ENCODE data around the gene AKAP5. TPM values are rescaled to one million over a fixed set of nuclear protein-coding genes. Genes with fewer than 3 reads are reported as not detected.

Gene AKAP5
- total RNA-seq, 4 donors from 2014 or later = 0.33 to 1.4 (median 0.50) TPM

DNA sequence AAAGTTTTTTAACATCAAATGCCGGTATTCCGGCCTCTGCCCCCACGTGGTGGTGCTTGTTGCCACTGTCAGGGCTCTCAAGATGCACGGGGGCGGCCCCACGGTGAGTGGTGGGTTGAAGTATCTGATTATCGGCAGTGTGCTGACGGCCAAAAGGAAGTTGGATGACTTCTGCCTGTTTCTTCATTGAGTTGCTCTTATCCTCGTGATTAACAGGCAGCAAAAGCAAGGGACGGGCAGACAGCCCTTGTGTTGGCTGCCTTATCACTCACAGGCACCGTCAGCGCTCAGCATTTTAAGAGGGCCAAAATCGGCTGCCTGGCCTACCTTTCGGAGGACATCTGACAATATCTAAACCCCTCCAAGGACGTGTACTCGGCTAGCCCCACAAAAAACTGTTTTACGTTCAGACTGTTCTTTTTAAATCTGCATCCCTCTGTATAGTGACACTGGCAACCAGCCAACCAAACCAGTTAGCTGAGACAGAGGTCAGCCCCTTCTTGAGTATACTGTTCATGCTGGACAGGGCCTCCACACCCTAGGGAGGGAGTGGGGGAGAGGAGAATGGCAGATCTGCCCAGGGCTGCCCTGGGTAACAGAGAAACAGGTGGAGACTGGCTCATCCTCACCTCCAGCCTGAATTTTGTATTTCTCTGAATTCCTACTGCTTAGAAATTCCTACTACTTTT is 22.9 kb upstream of the AKAP5 start:
- TF ChIP-seq, protein P1, sequence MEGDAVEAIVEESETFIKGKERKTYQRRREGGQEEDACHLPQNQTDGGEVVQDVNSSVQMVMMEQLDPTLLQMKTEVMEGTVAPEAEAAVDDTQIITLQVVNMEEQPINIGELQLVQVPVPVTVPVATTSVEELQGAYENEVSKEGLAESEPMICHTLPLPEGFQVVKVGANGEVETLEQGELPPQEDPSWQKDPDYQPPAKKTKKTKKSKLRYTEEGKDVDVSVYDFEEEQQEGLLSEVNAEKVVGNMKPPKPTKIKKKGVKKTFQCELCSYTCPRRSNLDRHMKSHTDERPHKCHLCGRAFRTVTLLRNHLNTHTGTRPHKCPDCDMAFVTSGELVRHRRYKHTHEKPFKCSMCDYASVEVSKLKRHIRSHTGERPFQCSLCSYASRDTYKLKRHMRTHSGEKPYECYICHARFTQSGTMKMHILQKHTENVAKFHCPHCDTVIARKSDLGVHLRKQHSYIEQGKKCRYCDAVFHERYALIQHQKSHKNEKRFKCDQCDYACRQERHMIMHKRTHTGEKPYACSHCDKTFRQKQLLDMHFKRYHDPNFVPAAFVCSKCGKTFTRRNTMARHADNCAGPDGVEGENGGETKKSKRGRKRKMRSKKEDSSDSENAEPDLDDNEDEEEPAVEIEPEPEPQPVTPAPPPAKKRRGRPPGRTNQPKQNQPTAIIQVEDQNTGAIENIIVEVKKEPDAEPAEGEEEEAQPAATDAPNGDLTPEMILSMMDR (IDR thresholded peaks at IDR 0.05; ENCODE audit: low read depth) = no peak

DNA sequence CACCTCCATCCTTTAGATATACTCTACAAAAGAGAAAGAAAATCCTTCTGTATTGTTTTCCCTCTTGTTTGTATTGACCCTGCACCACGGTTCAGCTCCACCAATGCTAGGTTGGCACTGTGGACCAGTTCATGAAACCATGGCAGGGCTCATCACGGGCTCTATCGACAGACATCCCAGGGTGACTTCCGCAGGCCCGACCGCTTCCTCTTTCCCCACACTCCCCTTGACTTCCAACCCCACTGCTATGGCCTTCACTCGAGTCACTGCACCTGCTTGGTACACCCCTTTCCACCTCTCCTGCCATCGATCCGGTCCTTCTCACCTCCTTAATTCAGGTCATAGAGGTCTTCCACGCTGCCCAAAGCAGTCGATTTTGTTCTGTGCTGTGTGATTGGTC is 21.2 kb upstream of the AKAP5 start:
- TF ChIP-seq, protein P1 (IDR thresholded peaks at IDR 0.05; ENCODE audit: low read depth) = no peak

DNA sequence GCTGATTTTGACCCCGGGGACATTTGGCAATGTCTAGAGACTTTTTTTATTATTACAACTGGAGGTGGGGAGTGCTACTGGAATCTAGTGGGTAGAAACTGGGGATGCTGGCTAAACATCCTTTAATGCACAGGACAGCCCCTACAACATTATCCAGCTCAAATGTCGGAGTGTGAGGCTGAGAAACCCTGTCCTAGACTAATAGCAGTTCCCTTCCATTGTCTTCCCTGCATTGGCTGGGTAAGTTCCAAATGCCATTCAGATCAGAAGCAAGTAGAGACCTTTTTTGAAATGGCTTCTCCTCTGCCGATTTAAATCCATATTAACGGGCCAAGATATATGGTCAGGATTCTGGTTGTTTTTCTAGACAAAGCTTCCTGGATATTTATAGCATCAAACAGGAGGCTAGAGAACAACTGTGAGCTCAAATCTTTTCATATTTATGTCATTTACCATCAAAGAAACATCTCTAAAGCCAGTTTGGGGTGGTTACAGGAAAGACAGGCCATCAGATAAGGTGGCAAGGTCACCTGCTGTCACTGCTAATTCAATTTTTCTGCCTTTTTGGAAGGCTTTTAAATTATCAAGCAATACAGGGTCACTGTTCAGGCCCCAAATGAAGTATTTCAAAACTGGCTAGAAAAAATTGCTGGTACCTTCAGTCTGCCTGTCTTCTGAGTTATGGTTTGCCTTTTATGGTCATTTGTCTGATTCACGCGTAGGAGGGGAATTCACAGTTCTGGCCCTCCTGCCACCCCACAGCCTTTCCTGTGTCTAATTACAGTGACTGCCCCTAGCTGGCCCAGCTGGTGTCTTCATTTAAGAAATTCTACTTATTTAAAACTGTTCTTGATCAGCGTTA is 20.1 kb upstream of the AKAP5 start:
- TF ChIP-seq, protein P1 (IDR thresholded peaks at IDR 0.05; ENCODE audit: low read depth) = no peak

DNA sequence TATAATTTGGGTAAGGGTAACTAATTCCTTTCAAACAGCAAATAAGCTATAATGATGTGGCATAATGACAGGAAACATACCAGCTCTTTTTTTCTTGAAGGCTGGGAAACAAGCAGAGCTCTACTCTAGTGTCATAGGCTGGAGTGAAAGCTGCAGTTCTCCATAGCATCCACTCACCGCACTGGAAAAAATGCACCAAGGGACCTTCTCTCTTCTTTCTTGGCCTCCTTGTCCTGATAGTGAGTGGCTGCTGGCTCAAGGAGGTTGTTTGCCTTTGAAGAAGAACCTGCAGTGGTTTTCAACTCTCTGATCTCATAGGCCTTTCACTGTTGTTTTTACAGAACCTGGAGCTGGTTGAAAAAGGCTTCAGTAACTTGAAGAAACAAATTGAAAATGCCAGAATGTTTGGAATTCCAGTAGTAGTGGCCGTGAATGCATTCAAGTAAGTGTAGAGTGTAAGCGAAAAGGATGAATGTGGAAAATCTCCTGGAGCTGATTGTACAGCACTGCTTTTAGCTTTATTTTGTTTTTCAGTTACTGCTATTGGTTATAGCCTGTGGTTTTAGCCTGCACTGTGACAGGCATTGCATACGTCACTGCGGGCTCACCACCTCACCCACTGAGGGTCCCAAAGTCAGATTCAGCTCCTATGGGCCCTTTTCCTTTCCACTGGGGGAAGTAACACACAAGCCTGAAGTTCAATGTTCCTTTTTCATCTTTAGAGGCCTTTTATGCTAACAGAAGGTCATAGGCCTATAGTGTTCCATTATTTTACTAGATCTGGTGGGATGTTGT is 17.2 kb upstream of the AKAP5 start:
- TF ChIP-seq, protein P1 (IDR thresholded peaks at IDR 0.05; ENCODE audit: low read depth) = no peak

DNA sequence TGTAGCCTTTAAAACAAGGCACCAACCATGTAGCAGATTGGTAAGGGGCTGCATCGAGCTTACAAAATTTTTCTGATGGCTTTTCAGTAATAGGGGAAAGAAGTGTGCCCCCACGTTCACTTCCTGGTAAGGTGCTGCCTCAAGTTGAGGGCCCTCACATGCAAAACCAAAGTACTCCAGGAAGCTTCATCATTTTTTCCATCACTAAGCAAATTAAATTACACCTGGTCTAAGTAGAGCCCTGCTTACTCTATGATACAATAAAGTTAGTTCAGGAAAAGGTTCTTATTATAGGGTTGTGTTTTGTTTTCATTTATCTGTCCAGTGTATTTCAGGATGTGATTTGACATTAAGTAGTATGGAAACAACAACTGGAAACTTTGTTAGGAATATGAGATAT is 15.0 kb upstream of the AKAP5 start:
- TF ChIP-seq, protein P1 (IDR thresholded peaks at IDR 0.05; ENCODE audit: low read depth) = no peak

DNA sequence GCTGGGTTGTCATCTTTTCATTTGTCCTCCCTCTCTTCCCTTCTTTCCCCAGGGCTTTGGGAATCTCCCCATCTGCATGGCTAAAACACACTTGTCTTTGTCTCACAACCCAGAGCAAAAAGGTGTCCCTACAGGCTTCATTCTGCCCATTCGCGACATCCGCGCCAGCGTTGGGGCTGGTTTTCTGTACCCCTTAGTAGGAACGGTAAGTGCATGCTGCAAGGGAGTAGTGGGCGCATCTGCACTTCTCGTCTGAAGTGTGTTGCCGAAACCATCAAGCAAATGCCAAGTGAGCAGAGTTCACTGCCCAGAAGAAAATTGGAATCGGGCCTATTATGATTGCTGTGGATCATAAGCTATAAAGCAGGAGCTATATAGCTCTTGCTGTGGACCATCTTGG is 10.6 kb upstream of the AKAP5 start:
- TF ChIP-seq, protein P1 (IDR thresholded peaks at IDR 0.05; ENCODE audit: low read depth) = no peak
